GM10248 (cell line): ENCODE results near the gene ADGRG1.

ENCODE experiments used
- CTCF ChIA-PET: fragments of 300-600 bp; sonication (Branson Sonifier 250); formaldehyde crosslinking; extraction: SDS; loops from one replicate; lab custom pipeline; 2021; ENCODE audit warnings: antibody characterized with exemption; lab: Yijun Ruan, JAX
- POLR2A ChIA-PET: fragments of 350-650 bp; sonication (Branson Sonifier 250); formaldehyde crosslinking; extraction: SDS; loops from one replicate; lab custom pipeline; 2020; ENCODE audit warnings: antibody characterized with exemption; lab: Yijun Ruan, JAX
- DNase-seq: peaks from one replicate; pipeline ENCODE4 v3.0.0; 2012; ENCODE audit errors: extremely low spot score
- CTCF ChIP-seq: IDR thresholded peaks from 2 replicates; pipeline ENCODE4 v1.5.1; 2012; ENCODE audit warnings: mild to moderate bottlenecking, low read depth; ENCODE audit errors: extremely low read depth, missing control alignments, control extremely low read depth

The ADGRG1 gene

GRCh38 chr16:57677622-57678369 is 49.4 kb downstream of the ADGRG1 start:
- POLR2A ChIA-PET: no interaction called here
- TF ChIP-seq CTCF: no peak
- CTCF ChIA-PET: interaction anchor here (0.7 to 2.7 kb wide), 3 partner anchors 28 to 316 kb away, joined by 3 to 8 read pairs (median 4); no protein-coding TSS in a partner anchor
- no peak for DNase-seq

GRCh38 chr16:57679016-57679415 is 50.6 kb downstream of the ADGRG1 start:
- ChIA-PET POLR2A (no interaction called here), CTCF (interaction anchor here (2.7 kb wide), 1 partner anchor 103 kb away, joined by 8 read pairs; no protein-coding TSS in a partner anchor)
- DNase-seq: no peak
- no peak for TF ChIP-seq CTCF

- no peak for DNase-seq
- ChIA-PET POLR2A (no interaction called here), CTCF (interaction anchor here (2.7 kb wide), 1 partner anchor 104 kb away, joined by 8 read pairs; no protein-coding TSS in a partner anchor)
- TF ChIP-seq CTCF: no peak
These were observed 51.5 kb downstream of the ADGRG1 start for GRCh38 chr16:57679767-57680482.

GRCh38 chr16:57680842-57681375 is 52.5 kb downstream of the ADGRG1 start:
- CTCF ChIA-PET: interaction anchor here (1.0 to 1.2 kb wide), 2 partner anchors 31 to 89 kb away, joined by 3 read pairs; no protein-coding TSS in a partner anchor
- POLR2A ChIA-PET: no interaction called here
- no peak for DNase-seq
- no peak for TF ChIP-seq CTCF

- no peak for DNase-seq
- ChIA-PET POLR2A (no interaction called here), CTCF (interaction anchor here (0.8 to 1.5 kb wide), 6 partner anchors 9 to 106 kb away, joined by 3 to 5 read pairs (median 3); partner anchors contain the start of gene ADGRG3)
- no peak for TF ChIP-seq CTCF
These were observed 53.7 kb downstream of the ADGRG1 start for GRCh38 chr16:57681950-57682728.
